OCI-M1 (cell line): ENCODE data around the gene NMRK2.
"Not testable (repeated sequence)": the region's sequence is repeated elsewhere in the genome, so short reads cannot be mapped to it uniquely, and the experiment has no call there.

ENCODE experiments used
- DNase-seq: peaks from one replicate; lab custom pipeline; 2025; lab: John Stamatoyannopoulos, UW

NMRK2 gene

DNA sequence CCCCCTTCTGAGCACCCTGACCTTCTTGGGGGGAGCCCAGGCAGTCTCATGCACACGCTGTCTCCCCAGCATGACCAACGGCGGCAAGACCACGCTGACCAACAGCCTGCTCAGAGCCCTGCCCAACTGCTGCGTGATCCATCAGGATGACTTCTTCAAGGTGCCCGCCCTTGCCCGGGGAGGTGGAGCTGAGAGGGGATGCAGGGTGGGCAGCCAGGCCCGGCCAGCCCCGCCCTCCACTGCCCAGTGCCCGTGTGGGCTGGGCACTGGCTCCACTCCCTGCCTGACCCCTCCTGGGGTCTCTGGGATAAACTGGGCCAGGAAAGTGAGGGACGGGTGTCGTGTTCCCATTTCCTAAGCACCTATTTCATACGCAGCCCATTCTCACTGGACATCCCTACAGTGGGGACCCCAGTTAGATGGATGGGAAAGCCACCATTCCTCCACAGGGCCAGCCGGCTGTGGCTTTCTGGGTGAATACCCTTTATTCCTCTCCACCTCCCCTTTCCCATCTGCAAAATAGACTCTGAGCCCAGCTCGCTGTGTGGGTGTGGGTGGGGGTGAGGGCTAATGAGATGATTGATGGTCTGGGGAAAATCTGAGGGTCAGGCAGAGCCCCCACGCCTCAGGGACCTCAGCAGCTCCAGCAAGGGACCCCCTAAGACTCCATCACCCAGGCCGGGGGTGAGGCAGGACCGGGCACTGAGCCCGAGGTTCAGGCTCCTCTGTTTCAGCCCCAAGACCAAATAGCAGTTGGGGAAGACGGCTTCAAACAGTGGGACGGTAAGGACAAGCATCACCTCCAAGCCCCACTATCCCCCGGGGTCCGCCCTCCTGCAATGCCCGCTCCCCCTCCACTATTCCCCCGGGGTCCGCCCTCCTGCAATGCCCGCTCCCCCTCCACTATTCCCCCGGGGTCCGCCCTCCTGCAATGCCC is 3.9 kb downstream of the NMRK2 start:
- no peak for DNase-seq

DNA sequence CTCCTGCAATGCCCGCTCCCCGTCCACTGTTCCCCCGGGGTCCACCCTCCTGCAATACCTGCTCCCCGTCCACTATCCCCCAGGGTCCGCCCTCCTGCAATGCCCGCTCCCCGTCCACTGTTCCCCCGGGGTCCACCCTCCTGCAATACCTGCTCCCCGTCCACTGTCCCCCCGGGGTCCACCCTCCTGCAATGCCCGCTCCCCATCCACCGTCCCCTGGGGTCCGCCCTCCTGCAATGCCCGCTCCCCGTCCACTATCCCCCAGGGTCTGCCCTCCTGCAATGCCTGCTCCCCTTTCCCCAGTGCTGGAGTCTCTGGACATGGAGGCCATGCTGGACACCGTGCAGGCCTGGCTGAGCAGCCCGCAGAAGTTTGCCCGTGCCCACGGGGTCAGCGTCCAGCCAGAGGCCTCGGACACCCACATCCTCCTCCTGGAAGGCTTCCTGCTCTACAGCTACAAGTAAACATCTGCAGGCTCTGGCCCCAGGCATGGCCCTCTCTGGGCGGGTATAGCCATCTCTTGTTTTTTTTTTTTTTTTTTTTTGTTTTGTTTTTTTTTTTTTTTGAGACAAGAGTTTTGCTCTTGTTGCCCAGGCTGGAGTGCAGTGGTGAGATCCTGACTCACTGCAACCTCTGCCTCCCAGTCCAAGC is 5.6 kb downstream of the NMRK2 start:
- not testable (repeated sequence) for DNase-seq

DNA sequence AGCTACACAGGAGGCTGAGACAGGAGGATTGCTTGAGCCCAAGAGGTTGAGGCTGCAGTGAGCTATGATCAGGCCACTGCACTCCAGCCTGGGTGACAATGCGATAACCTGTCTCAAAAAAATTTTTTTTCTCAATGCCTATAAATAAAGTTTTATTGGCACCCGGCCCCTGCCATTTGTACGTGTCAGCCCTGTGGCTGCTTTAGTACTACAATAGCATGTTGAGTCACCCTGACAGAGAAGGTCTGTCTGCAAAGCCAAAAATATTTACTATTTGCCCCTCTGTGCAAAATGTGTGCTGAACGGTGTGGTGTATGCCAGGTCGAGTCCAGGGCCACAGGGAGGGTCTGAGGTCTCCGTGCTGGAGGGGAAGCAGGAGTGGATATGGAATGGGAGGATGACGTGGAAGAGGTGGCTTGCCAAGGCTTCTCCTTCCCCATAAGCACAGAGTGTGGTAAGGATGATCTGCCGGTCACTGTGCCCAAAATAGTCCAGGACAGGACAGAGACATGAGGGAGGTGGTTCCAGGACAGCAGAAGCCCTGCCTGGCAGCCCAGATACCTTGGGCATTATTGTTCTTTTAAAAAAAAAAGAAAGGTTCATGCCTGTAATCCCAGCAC is 10.0 kb downstream of the NMRK2 start:
- DNase-seq = no peak

DNA sequence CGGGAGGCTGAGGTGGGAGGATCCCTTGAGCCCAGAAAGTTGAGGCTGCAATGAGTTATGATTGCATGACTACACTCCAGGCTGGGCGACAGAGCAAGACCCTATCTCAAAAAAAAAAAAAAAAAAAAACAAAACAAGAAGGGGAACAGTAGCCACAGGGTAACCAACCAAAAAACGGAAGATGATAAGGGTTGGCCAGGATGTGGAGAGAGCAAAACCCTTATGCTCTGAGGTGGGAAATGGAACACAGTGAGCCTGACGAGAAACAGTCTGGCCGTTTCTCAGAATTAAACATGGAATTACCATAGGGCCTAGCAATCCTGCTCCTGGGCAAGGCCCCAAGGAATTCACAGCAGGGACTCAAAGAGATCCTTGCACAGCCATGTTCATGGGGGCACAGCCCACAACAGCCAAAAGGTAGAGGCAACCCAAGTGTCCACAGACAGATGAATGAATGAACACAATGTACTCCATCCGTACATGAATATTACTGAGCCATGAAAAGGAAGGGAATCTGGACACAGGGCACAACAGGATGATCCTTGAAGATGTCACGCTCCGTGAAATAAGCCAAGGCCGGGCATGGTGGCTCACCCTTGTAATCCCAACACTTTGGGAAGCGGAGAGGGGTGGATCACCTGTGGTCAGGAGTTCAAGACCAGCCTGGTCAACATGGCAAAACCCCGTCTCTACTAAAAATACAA is 11.3 kb downstream of the NMRK2 start:
- peak; percentile 23 for DNase-seq

DNA sequence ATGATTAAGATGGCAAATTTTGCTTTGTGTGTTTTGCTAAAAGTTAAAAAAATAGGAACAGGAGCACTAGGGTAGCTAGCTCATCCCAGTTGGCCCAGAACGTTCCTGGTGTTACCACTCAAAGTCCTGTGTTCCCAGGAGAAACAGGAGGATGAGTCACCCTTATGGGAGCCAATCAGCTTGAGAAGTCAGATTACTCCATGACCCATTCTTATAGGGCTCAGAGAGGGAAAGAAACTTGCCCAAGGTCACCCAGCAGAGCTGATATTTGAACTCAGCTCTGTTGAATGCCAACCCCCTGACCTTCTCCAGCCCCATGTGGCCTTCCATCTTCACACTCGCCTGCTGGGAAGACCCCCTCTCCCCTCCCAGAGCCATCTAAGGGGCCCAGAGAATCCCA is 13.0 kb downstream of the NMRK2 start:
- DNase-seq = no peak

DNA sequence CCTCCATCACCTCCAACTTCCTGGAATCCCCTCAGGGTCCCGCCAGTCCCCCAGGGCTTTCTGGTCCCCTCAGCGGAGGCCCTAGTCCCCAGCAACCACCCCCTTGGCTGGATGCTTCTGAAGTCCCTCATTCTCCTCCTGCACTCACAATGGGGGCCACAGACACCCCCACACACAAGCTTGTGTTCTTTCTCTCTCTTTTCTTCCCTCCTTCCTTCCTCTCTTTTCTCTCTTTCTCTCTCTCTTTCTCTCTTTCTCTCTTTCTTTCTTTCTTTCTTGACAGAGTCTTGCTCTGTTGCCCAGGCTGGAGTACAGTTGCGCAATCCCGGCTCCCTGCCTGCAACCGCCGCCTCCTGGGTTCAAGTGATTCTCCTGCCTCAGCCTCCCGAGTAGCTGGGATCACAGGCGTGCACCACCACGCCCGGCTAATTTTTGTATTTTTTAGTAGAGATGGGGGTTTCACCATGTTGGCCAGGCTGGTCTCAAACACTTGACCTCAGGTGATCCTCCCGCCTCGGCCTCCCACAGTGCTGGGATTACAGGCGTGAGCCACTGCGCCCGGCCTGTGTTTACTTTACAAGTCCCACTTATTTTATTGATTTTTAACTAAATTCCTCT is 14.6 kb downstream of the NMRK2 start:
- DNase-seq = not testable (repeated sequence)

DNA sequence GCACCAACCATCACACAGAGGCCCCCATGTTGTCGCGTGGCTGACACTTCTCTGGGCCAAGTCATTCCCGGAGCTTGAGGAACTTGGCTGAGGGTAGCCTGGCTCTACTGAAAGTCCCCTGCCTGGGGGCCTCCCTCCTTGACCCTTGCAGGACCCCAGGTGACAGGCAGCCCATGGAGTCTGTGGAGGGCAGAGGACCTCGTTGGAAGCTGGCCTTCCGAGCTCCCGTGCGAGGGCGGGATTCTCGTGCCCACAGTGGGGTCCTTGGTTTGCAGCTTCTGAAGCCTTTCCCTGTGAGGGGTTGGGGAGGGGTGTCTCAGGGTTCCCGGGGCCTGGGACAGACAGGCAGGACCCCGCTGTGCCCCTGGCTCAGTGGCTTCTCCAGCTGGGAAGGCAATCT is 16.4 kb downstream of the NMRK2 start:
- DNase-seq = no peak

DNA sequence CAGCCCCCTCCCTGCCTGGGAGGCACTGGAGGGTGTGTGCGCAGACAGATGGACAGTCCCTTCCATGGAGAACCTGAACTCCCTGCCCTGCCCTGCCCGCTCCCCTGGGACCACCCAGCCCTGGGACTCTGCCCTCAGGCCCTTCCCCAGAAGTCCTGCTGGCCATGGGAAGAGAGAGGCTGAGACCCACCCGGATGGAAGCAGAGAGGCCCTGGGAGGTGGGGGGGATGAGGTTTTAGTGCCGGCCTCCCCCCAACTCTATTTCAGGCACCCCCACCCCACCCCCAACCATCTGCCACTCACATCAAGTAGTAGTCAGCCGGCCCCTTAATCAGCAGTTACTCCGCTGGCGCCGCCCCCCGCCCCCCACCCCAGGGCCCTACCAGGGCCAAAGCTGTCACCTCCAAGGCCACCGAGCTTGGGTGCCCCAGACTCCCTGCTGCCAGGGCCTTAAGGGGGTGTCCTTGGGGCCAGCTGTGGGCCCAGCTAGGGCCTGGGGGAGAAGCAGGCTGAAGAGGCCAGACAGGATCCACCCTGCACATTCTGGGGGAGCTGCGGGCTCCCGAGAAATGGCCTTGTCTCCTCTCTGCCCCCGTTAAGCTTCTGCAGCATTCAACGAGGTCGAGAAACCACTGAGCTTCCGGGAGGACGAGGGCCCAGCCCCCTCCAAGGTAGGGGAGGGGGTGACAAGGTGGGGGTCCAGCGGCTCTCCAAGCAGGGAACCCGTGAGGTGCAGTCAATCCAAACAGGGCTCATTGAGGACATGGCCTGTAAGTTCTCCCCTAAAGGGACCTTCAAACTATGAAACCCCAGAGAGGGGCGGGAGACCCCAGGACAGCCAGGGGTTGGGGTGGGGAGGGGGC is 17.4 kb downstream of the NMRK2 start:
- DNase-seq = peak; percentile 28

DNA sequence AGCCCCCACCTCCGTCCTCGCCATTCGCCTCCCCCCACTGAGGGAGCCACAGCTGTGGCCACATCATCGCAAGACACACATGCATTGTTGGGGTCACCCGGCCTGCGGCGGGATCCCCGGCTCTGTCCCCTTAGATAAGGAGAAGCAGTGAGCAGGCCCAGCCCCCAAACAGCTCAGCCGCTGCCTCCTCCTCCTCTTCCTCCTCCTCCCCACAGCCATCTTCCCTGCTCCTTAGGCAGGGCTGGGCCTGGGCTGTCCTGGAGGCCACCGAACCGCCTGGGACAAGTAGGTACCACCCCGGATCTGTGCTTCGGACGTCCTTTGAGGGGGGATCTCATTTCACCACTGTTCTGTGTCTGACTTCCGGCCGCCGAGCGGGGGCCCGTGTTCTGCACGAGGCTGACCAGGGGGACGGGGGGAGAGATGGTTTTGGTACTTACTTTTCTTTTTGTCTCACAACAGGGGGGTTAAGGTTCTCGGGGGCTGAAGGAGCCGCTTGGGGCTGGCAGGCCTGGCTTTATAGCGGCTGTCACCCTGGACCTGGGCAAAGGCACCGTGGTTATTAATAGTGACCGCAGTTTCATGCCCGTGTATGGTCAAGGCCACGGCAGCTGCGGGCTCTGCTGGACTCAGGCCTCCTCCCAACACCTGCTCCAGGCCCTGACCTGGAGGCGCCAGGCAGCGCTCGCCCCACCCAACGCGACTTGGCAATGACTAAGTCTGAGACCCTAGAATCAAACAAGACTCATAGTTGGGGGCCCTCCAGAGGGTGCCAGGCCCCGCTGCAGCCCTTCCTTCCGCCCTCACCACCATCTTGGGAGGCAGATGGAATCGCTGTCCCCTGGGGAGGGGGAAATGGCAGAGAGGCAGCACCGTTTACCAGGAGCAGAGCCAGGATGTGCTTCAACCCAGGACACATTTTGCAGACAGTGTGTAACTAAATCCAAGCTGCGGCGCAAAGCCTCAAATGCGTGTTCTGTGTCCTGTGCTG is 18.3 kb downstream of the NMRK2 start:
- peak; percentile 68 for DNase-seq

DNA sequence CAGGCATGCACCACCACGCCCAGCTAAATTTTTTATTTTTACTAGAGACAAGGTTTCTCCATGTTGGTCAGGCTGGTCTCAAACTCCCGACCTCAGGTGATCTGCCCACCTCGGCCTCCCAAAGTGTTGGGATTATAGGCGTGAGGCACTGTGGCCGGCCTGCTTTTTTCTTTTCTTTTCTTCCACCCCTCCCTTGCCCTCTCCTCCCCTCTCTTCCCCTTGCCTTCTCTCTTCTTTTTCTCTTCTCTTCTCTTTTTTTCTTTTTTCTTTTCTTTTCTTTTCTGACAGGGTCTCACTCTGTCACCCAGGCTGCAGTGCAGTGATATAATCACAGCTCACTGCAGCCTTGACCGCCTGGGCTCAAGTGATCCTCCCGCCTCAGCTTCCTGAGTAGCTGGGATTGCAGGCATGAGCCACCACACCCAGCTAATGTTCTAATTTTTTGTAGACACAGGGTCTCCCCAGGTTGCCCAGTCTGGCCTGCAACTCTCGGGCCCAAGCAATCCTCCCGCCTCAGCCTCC is 19.9 kb downstream of the NMRK2 start:
- not testable (repeated sequence) for DNase-seq

DNA sequence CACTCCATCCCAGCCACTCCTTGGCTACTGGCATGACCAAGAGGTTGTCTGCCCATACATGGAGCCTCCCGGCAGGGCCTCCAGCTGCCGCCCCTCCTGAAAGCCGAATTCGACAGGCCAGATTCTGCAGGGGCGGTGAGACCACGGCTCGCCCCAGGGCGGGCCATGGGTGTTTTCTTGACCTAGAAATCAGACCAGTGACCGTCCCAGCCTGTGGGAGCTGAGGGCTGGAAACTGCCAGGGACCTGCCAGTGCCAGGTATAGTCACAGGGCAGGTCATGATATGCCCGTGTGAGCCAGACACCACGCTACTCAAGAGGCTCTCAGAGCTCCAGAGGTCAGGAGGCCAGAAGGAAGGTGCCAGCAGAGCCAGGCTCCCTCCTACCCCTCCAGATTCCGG is 21.2 kb downstream of the NMRK2 start:
- no peak for DNase-seq

DNA sequence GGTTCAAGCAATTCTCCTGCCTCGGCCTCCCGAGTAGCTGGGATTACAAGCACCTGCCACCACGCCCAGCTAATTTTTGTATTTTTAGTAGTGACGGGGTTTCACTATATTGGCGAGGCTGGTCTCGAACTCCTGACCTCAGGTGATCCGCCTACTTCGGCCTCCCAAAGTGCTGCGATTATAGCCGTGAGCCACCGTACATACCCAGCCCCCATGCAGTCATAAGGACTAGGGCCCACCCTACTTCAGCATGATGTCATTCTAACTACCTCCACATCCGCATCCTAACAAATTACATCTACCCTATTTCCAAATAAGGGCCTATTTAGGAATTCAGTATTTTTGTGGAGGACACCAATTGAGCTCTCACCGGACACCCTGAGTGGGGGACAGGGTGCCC is 22.4 kb downstream of the NMRK2 start:
- DNase-seq = not testable (repeated sequence)

DNA sequence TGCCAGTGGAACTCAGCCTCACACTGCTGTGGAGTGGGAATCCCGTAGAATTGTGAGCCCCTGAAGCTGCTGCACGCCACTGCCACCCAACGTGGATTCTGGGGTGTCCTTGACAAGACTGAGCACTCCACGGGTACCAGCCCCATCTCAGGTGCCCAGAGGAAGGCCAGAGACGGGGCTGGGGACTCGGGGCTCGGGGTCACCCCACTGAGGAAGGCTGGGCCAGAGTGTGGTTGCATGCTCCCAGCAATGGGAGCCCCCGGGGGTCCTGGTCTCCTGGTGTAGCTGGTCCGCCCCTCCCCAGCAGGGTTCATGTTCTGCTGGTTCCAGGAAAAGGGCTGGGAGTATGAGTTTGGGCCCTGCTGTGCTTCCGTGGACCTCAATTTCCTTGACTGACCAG is 22.8 kb downstream of the NMRK2 start:
- DNase-seq = no peak

DNA sequence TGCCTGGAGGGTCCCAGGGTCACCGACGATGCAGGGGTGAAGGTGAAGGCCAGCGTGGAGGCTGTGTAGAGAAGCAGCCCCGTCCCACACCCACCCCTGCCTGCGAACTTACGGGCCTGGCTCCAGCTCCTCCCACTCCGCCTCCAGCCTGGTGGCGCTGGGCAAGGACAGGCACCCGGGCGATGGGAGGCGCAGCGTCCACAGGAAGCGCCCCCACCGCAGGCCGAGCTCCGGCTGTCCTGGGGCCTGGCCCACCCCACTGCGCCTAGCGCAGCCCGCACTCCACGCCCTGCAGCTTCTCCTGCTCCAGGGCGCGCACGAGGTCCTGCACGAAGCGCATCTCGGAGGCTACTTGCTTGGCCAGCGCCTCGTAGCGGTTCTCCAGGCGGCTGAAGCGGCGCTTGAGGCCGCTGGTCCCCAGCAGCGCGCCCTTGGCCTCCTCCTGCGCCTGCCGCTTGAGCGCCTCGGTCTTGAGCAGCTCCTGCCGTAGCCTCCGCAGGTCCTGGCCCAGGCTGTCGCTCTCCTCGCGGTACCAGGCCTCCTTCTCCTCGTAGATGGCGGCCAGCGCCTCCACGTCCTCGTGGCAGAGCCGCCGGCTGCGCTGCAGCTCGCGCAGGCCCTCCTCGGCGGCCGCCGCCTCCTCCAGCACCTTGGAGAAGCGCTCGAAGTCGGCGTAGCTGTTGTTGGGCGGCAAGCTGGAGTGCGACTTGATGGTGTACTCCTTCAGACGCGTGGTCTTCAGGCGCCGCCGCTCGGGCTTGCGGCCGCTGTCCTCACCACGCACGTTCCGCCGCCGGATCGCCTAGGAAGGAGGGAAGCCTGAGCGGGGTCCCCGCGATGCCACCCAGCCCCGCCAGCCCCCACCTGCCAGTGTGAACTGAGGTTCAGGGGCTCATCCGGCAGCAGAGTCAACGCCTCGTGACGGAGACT is 26.2 kb downstream of the NMRK2 start:
- no peak for DNase-seq

DNA sequence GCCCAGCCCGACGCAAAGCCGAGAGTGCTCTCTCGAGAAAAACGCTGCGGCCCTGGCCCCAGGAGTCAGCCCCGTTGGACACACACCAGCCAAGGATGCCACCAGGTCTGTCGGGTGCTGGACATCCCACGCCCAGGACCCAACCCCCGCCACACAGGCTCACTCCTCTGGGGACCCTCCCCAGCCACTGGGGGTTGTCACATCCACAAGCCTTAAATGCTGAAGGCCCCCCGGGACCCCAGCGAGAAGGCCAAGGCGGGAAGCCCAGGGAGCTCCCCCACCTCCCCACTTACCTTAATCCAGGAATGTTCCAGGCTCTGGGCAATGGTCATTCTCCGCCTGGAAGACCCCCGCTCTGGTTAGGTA is 26.9 kb downstream of the NMRK2 start:
- DNase-seq = no peak

DNA sequence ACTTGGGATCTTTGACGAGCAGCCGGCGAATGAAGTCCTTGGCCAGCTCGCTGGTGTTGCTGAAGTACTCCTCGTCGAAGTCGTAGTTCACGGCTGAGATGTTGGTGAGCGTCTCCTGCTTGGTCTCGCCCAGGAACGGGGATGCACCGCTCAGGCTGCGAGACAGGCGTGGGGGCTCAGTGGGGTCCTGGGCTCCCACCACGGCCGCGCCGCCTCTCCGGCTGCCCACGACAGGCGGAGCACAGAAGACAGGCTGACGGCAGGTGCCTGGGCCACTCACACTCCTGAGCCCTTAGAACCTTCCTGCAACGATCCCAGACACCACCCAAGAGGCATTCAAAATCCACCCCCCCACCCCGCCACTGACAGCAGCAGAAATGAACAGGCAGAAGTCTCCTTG is 28.1 kb downstream of the NMRK2 start:
- DNase-seq = no peak

DNA sequence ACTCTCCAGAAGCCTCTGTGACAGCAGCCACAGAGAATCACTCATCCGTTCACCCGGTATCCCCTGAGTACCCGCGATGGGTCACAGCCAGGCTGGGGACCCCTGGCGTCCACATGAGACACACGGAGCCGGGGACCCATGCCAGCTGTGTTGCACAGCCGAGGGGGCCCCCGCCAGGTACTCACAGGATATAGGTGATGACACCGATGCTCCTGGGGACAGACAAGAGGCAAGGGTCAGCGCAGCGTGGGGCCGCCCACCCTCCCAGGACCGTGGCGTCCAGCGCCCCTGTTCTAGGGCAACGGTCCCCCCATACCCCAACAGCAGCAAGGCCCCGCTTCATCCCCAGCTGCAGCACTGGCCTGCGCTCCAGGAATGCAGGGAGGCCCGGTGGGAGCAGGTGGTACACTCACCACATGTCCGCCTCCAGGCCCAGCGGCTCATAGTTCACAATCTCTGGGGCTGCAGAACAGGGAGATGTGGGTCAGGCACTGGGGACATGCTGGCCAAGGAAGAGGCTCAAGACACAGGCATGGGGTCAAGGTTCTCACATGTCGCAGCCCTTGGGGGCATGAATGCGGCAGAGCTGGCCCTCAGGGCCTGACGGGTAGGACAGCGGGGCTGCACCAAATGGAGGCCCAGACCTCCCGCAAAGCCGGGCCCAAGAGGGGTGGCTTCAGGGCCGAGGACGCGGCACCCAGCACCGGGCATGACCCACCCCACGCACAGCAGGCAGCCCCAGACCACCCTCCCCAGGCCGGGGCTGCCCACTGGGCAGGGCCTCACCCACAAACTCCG is 30.8 kb downstream of the NMRK2 start:
- DNase-seq = no peak
